ENCODE results near the gene BRF1. TPM values are rescaled to one million over a fixed set of nuclear protein-coding genes. Genes with fewer than 3 reads are reported as not detected.
A peak's percentile ranks its signal among the peaks of the same experiment; 100 is the strongest.
"Not testable (repeated sequence)": the region's sequence is repeated elsewhere in the genome, so short reads cannot be mapped to it uniquely, and the experiment has no call there.

The BRF1 gene, protein sequence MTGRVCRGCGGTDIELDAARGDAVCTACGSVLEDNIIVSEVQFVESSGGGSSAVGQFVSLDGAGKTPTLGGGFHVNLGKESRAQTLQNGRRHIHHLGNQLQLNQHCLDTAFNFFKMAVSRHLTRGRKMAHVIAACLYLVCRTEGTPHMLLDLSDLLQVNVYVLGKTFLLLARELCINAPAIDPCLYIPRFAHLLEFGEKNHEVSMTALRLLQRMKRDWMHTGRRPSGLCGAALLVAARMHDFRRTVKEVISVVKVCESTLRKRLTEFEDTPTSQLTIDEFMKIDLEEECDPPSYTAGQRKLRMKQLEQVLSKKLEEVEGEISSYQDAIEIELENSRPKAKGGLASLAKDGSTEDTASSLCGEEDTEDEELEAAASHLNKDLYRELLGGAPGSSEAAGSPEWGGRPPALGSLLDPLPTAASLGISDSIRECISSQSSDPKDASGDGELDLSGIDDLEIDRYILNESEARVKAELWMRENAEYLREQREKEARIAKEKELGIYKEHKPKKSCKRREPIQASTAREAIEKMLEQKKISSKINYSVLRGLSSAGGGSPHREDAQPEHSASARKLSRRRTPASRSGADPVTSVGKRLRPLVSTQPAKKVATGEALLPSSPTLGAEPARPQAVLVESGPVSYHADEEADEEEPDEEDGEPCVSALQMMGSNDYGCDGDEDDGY
- total RNA-seq: 17.7 TPM
- long read RNA-seq, transcript BRF1-211 (18 exons, 3,358 nt): major isoform, 9 of 26 reads
- long read RNA-seq, partial matches to known transcripts: 10 of 26 reads
- long read RNA-seq, other reads (novel, unspliced or antisense): 4 of 26 reads

DNA sequence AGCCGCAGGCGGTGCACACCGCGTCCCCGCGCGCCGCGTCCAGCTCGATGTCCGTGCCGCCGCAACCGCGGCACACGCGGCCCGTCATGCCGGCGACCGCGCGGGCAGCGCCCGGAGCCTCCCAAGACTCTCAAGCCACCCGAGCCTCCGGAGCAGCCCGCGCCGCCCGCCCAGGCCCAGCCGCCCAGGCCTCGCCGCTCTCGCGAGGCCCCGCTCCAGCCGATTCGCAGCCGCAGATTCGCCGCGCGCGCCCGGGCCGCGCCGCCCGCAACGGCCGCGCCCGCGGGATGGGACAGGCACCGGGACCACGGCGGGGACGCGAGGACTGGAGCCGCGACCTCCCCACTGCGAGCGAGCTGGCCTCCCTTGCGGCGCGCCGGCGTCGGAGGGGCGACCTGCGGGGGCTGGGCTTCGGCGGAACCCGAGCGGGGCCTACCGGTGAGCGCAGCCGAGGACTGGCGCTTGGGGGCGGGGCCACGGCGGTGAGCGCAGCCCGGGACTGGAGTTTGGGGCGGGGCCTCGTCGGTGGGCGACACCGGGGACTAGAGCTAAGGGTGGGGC is at the start of gene BRF1:
TSS of gene BRF1 (minus strand) at position 460 of the 561 bp plus-strand sequence. CDS start at position 88, 372 bp downstream.
- intact Hi-C loops (cut with DNase I): no loop called here
- peak; percentile 96 for DNase-seq (ENCODE audit: low spot score)

DNA sequence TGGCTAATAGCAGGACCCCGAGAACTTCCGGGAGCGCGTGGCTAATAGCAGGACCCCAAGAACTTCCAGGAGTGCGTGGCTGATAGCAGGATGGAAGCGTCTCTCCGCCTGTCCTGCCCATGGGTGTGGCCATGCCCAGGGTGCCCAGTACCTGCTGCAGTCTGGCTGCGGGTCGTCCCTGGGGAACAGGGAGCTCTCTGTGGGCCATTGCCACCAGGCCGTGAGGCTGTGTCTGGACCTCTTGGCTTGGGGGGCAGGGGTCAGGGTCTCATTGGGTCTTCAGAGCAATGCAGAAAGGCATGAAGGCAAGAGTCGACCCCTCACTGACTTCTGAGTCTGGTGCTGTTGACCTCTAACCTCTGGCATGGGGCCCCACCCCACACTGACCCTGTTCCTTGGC is 49.2 kb upstream of the BRF1 start:
- no peak for DNase-seq (ENCODE audit: low spot score)
- intact Hi-C loops (cut with DNase I): loop anchor here (5.0 to 10.0 kb wide), 3 partner anchors 33 to 258 kb away; no protein-coding TSS in a partner anchor

DNA sequence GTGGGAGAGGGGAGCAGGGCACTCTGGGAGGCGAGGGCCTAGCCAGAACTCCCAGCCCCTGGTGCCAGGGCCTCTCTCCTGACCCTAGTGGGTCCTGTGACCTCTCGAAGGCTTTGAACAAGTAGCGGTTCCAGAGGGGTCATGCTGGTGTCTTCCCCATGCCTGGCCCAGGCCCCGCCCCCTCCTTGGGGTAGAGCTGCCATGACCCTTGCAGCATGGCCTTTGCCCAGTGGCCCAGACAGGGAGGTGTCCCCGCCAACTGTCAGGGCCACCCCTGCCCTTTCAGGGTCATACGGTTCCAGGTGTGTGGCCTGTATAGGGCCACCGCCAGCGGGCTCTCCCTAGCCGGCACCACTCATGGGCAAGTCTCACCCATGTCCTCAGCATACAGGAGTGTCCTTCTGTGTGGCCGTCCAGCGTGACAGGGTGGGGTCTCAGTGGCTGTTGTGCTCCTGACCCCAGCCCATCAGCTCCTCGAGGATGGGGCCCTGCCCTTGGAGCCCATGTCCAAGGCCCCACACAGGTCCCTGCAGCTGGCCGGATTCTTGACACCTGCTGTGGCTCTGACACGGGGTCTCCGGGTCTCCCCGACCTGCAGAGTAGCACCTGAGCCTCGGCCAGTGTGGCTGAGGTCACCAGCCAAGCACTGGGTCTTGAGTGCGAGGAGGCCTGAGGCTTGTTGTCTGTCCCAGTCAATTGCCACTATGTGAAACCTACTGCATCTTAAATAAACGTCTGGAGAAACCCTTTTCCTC is 48.3 kb upstream of the BRF1 start:
- intact Hi-C loops (cut with DNase I): no loop called here
- DNase-seq (ENCODE audit: low spot score): no peak

DNA sequence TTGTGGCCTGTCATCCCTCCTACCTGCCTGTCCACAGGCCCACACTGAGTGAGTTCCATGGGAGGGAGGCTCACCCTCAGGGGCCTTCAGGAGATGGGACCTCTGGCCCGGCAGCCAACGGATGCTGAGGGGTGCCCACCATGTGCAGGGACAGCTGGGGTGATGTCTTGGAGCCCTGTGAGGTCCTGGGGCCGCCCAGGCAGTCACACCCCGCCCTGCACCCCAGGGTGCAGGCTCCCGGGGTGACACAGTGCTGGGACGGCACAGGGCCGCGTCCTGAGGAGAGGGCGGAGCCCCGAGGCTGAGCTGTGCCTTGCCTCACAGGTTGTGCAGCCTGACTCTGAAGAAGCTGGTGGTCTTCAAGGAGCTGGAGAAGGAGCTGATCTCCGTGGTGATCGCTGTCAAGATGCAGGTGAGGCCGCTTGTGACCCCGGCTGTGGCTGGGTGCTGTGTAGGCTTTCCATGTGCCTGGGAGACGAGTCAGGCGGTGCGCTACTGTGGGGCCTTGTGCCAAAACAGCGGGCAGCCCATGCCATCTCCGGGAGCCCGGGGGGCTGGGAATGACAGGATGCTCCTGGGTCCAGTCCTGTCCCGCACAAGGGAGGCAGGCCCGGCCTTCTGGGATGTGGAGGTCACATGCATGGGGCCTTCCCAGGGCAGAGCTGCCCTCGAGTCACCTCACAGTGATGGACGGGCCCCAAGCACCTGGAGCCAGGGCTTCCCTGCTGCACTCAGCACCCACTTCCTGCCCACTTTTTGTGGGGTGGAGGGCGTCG is 47.6 kb upstream of the BRF1 start:
- DNase-seq (ENCODE audit: low spot score): no peak
- intact Hi-C loops (cut with DNase I): no loop called here

DNA sequence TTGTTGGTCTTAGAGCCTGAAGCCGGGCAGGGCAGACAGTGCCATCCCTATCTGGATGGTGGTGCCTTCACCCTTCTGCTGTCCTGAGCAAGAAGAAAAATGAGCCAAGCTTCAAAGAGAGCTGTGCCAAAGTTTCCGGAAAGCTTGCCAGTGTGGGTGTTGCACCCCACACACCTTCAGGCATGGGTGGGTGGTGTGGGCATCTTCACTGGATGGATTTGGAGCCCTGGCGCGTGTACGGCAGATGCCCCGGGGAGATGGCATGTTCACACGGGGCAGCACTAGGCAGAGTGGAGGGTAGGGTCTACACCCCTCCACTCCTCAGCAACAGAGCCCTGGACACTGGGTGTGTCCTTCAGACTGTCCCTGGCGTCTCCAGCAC is 46.8 kb upstream of the BRF1 start:
- no peak for DNase-seq (ENCODE audit: low spot score)

DNA sequence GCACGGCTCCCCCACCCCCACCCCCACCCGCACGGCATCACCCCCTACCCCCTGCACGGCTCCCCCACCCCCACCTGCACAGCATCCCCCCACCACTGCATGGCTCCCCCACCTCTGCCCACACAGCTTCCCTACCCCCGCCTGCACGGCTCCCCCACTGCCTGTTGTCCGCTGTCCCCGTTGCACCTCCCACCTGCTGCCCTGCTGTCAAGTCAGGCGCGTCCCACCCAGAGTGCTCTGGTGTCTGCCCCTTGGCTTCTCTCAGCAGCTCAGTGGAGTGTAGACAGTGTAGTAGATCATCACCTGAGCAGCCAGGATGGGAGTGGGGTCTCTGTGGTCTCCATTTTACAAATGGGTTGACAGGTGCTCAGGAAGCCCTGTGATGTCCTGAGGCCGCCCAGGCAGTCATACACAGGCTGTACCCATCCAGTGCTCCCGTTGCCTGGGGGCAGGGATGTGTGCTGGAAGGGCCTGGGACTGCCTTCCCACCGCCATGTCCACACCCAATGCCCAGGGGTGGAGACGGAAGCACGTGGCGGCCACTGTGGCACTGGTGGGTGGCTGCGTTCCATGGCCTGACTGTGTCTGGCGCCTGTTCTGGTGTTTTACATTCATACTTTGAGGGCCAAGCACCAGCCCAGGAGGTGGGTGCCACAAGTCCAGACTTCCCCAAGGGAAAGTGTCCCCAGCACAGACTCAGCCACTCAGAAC is 46.2 kb upstream of the BRF1 start:
- intact Hi-C loops (cut with DNase I): no loop called here
- no peak for DNase-seq (ENCODE audit: low spot score)

More for the DNA sequence above, 46.8 kb upstream of the BRF1 start:
- intact Hi-C loops (cut with DNase I): no loop called here

DNA sequence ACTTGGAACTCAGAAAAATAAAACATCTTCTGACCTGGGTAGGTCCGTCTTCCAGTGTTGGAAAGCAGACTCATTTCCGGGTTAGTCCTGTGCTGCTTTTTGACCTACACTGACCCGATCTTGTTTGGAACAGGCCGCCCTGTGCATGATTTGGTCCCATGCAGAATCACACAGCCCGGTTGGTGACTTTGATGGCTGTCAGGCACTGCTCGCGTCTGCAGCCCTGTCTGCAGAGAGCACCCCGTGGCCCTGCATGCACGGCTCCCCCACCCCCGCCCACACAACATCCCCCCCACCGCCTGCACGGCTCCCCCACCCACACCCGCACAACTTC is 45.4 kb upstream of the BRF1 start:
- intact Hi-C loops (cut with DNase I): no loop called here
- no peak for DNase-seq (ENCODE audit: low spot score)

DNA sequence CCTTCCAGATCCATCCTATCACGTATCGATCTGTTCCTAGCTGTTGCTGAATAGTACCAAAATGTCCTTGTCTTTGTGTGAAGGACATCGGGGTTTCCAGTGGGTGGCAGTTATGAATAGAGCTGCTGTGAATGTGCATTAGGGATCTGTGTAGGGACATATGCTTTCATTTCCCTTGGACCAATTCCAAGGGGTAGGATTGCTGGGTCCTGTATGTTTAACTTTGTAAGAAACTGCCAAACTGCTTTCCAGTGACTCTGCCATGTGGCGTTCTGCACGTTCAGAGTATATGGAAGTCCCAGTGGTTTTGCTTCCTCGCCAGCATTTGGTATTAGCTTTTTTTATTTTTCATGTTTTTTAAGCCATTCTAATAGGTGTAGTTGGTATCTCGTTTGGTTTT is 42.4 kb upstream of the BRF1 start:
- intact Hi-C loops (cut with DNase I): no loop called here
- no peak for DNase-seq (ENCODE audit: low spot score)

DNA sequence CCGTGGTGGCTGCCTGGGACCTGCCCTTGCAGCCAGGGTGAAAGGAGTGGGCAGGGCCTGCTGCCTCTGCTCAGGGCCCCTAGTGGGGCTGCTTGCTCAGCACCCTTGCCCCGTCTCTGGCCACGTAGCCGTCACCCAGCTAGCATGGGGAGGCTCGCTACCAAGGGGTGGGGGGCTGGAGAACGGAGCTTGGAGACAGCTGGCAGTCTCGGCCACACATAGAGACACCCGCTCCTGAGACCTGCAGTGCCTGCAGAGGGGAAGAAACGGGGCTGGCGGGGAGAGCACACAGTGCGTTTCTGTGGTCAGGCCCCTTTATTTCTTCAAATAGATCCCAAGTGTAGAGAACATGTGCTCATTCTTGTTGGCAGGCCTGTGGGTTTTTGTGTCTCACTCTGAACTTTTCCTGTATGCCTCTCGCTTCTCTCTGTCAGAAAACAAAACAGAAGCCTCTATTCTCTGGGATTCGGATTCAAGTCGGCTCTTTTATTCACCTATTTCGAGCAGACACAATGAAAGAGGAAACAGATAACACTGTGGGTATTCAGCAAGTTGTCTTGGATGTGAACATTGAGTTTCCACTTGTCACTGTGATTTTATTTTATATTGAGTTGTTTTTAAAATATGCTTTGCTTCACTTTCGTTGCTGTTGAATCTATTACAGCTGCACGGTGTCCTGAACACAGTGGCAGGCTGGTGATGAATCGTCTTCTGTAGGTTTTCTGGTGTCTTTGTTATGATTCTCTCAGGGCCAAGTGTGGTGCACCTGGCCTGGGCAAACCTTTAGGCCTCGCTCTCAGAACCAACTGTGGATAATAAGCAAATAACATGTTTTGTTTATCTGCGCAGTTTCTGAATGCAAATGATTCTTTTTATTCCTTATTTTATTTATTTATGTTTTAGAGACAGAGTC is 40.3 kb upstream of the BRF1 start:
- intact Hi-C loops (cut with DNase I): no loop called here
- no peak for DNase-seq (ENCODE audit: low spot score)

DNA sequence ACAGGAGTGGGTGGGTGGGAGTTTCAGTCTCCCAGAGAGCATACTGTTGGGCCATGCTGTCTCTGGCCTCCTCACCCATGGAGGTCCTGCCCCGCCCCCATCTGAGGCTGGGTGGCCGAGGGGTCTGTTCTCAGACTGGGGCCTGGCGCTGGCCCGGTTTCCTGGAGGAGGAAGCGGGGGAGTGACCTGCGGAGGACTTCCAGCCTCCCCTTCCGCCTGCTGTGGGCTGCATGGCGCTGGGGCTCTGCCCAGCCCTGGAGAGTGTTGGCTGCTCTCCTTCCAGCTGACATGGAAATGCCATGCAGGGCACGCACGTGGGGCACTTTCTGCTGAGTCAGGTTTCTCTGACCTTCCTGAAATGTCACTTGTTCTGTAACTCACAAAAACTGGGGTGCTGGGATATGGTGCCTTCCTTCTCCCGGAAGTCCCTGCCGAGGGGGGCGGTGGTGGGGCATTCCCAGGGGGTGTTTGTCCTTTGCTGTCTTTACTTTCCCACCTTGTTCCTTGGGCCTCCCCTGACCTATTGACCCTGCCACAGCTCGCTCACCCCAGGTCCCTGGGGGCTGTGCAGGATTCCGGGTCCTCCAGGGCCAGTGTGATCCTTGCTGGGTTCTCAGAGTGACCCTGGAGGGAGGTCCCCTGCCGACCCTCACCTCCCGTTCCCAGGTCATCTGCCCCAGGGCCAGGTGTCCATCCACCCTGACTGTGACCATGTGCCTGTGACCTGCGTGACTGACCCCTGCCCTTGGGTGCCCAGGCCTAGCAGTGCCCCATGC is 37.4 kb upstream of the BRF1 start:
- intact Hi-C loops (cut with DNase I): no loop called here
- DNase-seq (ENCODE audit: low spot score): no peak

DNA sequence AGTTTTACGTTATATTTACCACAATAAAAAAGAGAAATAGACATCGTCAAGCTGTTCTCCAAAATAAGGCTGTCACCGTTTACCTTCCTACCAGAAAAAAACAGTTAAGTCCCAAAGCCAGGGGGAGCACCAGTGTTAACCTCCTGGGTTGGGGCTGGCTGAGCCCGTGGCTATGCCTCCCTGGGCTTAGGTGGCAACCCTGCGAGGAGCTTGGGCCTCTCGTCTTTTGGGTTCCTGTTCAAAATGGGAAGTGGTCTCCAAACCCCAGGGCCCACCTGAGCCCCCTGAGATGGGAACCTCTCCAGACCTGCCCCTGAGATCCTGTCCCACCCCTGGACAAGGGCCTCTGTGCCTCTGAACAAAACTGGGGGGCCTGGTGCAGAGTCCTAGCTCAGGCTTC is 36.6 kb upstream of the BRF1 start:
- no peak for DNase-seq (ENCODE audit: low spot score)
- intact Hi-C loops (cut with DNase I): no loop called here

DNA sequence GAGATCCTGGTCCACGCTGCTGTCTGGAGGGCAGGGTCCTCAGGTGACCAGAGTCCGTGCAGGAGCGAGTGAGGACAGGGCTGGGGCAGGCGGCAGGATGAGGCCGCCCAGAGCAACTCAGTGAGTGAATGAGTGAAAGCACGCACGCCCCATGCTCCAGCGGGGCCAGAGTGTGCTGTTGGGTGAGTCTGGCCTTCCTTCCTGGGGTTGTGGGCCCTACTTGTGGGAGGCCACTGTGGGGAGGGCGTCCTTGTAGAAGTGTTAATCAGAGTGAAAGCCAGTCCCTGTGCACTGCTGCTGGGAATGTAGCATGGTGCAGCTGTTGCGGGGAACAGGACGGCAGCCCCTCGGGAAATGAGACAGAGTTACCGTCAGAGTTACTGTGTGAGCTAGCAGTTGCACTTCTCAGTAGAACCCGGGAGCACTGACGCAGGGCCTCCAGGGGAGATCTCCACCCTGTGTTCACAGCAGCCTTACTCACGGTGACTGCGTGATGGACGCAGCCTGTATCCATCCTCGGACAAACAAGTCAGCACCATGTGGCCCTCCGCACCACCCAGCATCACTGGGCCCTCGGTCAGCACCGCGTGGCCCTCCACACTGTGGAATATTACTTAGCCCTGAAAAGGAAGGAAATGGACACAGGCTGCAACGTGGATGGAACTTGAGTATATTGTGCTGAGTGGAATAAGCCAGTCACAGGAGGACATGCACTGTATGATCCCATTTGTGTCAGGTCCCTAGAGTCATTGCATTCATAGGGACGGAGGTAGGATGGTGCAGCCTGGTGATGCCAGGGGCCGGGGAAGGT is 35.9 kb upstream of the BRF1 start:
- intact Hi-C loops (cut with DNase I): no loop called here
- DNase-seq (ENCODE audit: low spot score): no peak

DNA sequence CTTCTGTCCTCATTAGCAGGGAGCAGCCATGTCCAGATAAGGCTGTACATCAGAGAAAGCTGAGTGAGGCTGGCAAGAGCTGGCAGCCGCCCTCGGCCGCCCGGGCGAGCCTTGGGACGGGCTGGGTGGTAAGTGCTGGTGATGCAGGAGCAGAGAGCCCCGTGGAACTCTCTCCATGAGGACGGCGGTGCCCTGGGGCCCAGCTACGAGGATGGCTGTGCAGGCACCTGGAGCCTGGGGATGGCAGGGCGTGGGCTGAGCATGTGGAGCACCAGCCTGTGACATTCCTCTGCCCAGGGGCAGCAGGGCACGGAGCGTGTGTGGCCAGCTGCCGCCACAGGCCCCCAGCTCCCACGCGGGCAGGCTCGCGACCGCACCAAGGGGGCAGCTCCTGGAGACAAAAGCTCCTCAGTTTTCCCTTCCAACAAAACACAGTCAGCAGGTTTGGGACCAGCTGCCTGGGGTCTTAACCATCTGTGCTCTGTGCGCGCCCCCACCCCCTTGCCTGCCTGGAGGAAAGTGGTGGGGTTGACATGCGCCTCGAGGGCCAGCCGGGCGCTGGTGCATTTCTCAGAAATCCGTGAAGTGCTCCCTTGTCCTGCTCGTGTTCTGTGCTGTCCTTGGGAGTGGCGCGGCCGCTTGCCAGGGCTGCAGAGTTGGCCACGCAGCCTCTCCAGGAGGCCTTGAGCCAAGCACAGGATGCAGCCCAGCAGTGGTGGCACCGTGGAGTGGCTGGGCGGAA is 35.1 kb upstream of the BRF1 start:
- intact Hi-C loops (cut with DNase I): no loop called here
- DNase-seq (ENCODE audit: low spot score): no peak

DNA sequence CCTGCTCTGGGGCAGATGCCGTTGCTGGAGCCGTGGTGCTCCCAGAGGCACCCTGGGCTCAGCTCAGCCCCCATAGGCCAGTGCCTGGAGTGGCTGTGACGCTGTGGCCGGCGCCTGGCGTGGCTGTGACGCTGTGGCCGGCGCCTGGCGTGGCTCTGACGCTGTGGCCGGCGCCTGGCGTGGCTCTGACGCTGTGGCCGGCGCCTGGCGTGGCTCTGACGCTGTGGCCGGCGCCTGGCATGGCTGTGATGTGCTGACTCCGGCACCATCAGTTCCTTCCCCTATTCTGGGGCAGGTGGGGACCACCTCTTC is 34.4 kb upstream of the BRF1 start:
- intact Hi-C loops (cut with DNase I); DNase-seq (ENCODE audit: low spot score): not testable (repeated sequence)

DNA sequence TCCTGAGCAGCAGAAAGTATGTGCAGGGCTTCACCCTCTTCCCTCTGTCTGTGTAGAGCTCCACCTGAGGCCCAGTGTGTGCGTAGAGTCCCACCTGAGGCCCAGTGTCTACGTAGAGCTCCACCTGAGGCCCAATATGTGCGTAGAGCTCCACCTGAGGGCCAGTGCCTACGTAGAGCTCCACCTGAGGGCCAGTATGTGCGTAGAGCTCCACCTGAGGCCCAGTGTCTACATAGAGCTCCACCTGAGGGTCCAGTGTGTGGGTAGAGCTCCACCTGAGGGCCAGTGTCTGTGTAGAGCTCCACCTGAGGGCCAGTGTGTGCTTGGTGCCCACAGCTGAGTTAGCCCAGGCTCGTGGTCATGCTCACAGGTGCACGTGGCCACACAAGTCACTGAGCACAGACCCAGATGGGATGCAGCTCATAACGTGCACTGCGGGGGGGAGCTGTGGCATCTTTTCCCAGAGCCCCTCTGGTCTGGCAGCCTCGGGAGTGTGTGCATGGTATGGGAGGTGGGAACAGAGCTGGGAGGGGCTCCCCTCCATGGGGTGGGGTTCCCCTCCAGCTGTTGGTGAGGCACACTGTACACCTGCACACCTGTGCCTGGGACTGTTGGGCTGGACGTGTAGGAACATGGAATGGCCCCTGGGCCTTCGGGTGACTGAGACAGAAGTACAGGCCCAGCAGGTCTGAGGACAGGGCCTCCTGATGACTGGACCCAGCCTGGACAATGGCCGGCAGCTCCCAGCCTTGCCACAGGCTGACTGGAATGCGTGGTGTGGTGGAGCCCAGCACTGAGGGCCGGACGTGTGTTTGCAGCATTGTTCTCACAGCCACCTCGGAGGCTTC is 33.8 kb upstream of the BRF1 start:
- intact Hi-C loops (cut with DNase I): no loop called here
- DNase-seq (ENCODE audit: low spot score): no peak
